Adrenal gland (tissue), 12 donors: ENCODE measurements around the gene PRR27. TPM values are rescaled to one million over a fixed set of nuclear protein-coding genes. Genes with fewer than 3 reads are reported as not detected.
A peak's percentile ranks its signal among the peaks of the same experiment; 100 is the strongest.

ENCODE experiments used
- DNase-seq, 7 donors: peaks; one replicate each; pipeline ENCODE4 v3.0.0-alpha.2; 2019 to 2020
- H3K27ac ChIP-seq, 5 donors: fragments of 200-600 bp; sonication (generic) in 4 of 5; 1 replicate in 3 of 5; 2 replicates in 2 of 5; pipeline versions ENCODE4 v1.5.1 to v1.8.0; 2016 to 2020; ENCODE audit warnings: mild to moderate bottlenecking in 1 of 5
- H3K27me3 ChIP-seq: fragments of 200-600 bp; 2 replicates; pipeline ENCODE4 v1.8.0; 2021
- H3K36me3 ChIP-seq, 2 donors: fragments of 200-600 bp; replicated peaks in 1 of 2; 1 replicate in 1 of 2; 2 replicates in 1 of 2; pipeline versions ENCODE4 v1.5.1 to v1.8.0; 2018 to 2022
- H3K4me1 ChIP-seq, 2 donors: fragments of 200-600 bp; replicated peaks in 1 of 2; 1 replicate in 1 of 2; 2 replicates in 1 of 2; pipeline versions ENCODE4 v1.5.1 to v1.8.0; 2018 to 2021
- H3K4me3 ChIP-seq, 4 donors: fragments of 200-600 bp; sonication (generic) in 3 of 4; one replicate each; pipeline ENCODE4 v1.5.1; 2016 to 2018
- H3K9me3 ChIP-seq, 3 donors: fragments of 200-600 bp; sonication (generic) in 1 of 3; replicated peaks in 1 of 3; 1 replicate in 2 of 3; 2 replicates in 1 of 3; pipeline versions ENCODE4 v1.5.1 to v1.8.0; 2016 to 2021
- CTCF ChIP-seq, 6 experiments: fragments of 450-650 bp in 4 of 6; fragments of 200-600 bp in 2 of 6; sonication (generic) in 1 of 6; IDR thresholded peaks; 1 replicate in 5 of 6; 2 replicates in 1 of 6; pipeline versions ENCODE4 v1.5.1 to v1.8.0; 2016 to 2021; ENCODE audit warnings: antibody characterized with exemption in 6 of 6, mild to moderate bottlenecking in 2 of 6, moderate library complexity in 1 of 6
- POLR2A ChIP-seq, 2 donors: fragments of 450-650 bp; IDR thresholded peaks; one replicate each; pipeline ENCODE4 v1.6.1; 2017; ENCODE audit warnings: antibody characterized with exemption in 2 of 2, mild to moderate bottlenecking in 2 of 2, moderate library complexity in 1 of 2
- WGBS, 4 donors: extraction: QIAGEN DNeasy Blood & Tissue Kit in 2 of 4; methylation state at CpG; one replicate each; pipeline versions ENCODE4 v1.1.5 to v1.1.7; 2013 to 2017; 5-methylcytosine and 5-hydroxymethylcytosine counted together
- intact Hi-C, 2 donors: fragments of 100-400 bp; cut with DNase I; formaldehyde crosslinking; loops; one replicate each; pipeline versions ENCODE4 v1.14.1 to v1.15.0; 2022 to 2023
- polyA plus RNA-seq, 3 donors: library from polyadenylated mRNA; stranded (reverse); fragments of 200-250 nt in 2 of 3; fragments of 350-450 nt in 1 of 3; fragmentation: Illumina TruSeq in 1 of 3; extraction: RNeasy Lipid Tissue Mini Kit (QIAGEN cat#74804) in 1 of 3; gene quantifications; one replicate each; pipeline ENCODE4 v1.2.3, GENCODE V29; 2013 to 2014
- total RNA-seq, 9 donors: library from RNA; depleted of rRNA in 4 of 9; stranded (reverse); fragments of >200 nt in 4 of 9; fragments of 120-200 nt in 1 of 9; fragmentation: NEBNext Ultra II Directional in 1 of 9; extraction: Animal tissue kit (Norgen Biotek cat#: 25700) in 1 of 9; gene quantifications; one replicate each; pipeline versions ENCODE4 v1.1.0 to v1.2.4, GENCODE V29; 2013 to 2023
- donor health status: healthy with polysubstance abuse.
- donor health status: Bipolar disorder and iron deficiency.
- donor health status: DM: yes; HTN: yes; CAD: no.
- donor health status: DM: no; HTN: no; CAD: no.
- donor health status: DM: no; HTN: no; CAD: no.
- donor health status: DM: yes; HTN: yes; CAD: no.

The PRR27 gene
- total and polyA plus RNA-seq, 12 donors = not detected

- Histone ChIP-seq H3K4me3 (no peak overlapping the region), H3K27me3 (no peaks in the 10 kb centered on the region), H3K4me1 (no peaks in the 10 kb centered on the region), H3K36me3 (no peaks in the 10 kb centered on the region), H3K27ac (no peak overlapping the region), H3K9me3 (no peaks in the 10 kb centered on the region)
- no peak for DNase-seq
- intact Hi-C loops = no loop called here
- TF ChIP-seq POLR2A (IDR thresholded peaks at IDR 0.05) (no peak), CTCF (IDR thresholded peaks at IDR 0.05) (no peak)
- 63 to 79% (median 69%) methylated on average over 2 of the region's 2 CpGs for WGBS, 4 donors
These were observed 25.8 kb downstream of the PRR27 start for GRCh38 chr4:70179811-70180210.

GRCh38 chr4:70181864-70182263 is 27.8 kb downstream of the PRR27 start:
- H3K27ac ChIP-seq = no peak overlapping the region

GRCh38 chr4:70182517-70183167 is 28.6 kb downstream of the PRR27 start:
- H3K36me3 ChIP-seq = no peaks in the 10 kb centered on the region
- no peak overlapping the region for H3K4me3 ChIP-seq
- no peaks in the 10 kb centered on the region for H3K9me3 ChIP-seq
- H3K4me1 ChIP-seq = no peaks in the 10 kb centered on the region
- DNase-seq = no peak
- H3K27ac ChIP-seq = no peak overlapping the region
- WGBS, 4 donors = 24 to 39% (median 29%) methylated on average over 2 of the region's 2 CpGs
- no peaks in the 10 kb centered on the region for H3K27me3 ChIP-seq
- TF ChIP-seq CTCF (IDR thresholded peaks at IDR 0.05) = no peak
- no peak for TF ChIP-seq POLR2A (IDR thresholded peaks at IDR 0.05)
- intact Hi-C loops = no loop called here

More at GRCh38 chr4:70181864-70182263, 27.8 kb downstream of the PRR27 start:
- DNase-seq = no peak
- Histone ChIP-seq H3K36me3 (no peaks in the 10 kb centered on the region), H3K4me1 (no peaks in the 10 kb centered on the region), H3K27me3 (no peaks in the 10 kb centered on the region), H3K4me3 (no peak overlapping the region), H3K9me3 (no peaks in the 10 kb centered on the region)
- TF ChIP-seq CTCF (IDR thresholded peaks at IDR 0.05) = no peak
- no peak for TF ChIP-seq POLR2A (IDR thresholded peaks at IDR 0.05)
- WGBS, 4 donors = 35 to 58% (median 48%) methylated on average over 1 of the region's 1 CpG
- intact Hi-C loops = no loop called here

- no peak overlapping the region for H3K27ac ChIP-seq
- no peaks in the 10 kb centered on the region for H3K36me3 ChIP-seq
- TF ChIP-seq CTCF (IDR thresholded peaks at IDR 0.05) (peak; percentile 17 to 55 (median 33)), POLR2A (IDR thresholded peaks at IDR 0.05) (no peak)
- peak in 4 of 7 donors; percentile 7 to 22 (median 20) for DNase-seq
- no peaks in the 10 kb centered on the region for H3K4me1 ChIP-seq
- no peaks in the 10 kb centered on the region for H3K9me3 ChIP-seq
- intact Hi-C loops = no loop called here
- 45 to 53% (median 48%) methylated on average over 6 of the region's 6 CpGs for WGBS, 4 donors
- no peaks in the 10 kb centered on the region for H3K27me3 ChIP-seq
- H3K4me3 ChIP-seq = no peak overlapping the region
These were observed 29.3 kb downstream of the PRR27 start for GRCh38 chr4:70183168-70183939.
